Gastrocnemius medialis (tissue), 4 donors: ENCODE results near the gene APP. TPM values are rescaled to one million over a fixed set of nuclear protein-coding genes. Genes with fewer than 3 reads are reported as not detected.

ENCODE experiments used
- ATAC-seq, 2 donors: fragments of 150-250 bp; one replicate each; pipeline ENCODE4 v1.9.1; 2016
- DNase-seq, 2 donors: peaks; one replicate each; pipeline ENCODE4 v3.0.0-alpha.2; 2019
- H3K27ac ChIP-seq, 4 donors: fragments of 200-600 bp; sonication (generic); 1 replicate in 1 of 4; 2 replicates in 3 of 4; pipeline ENCODE4 v1.5.1; 2016 to 2018; ENCODE audit warnings: mild to moderate bottlenecking in 2 of 4, moderate library complexity in 1 of 4
- H3K27me3 ChIP-seq, 3 donors: fragments of 200-600 bp; sonication (generic) in 2 of 3; 1 replicate in 1 of 3; 2 replicates in 2 of 3; pipeline versions ENCODE4 v1.5.1 to v1.6.0; 2016 to 2019; ENCODE audit warnings: mild to moderate bottlenecking in 1 of 3, moderate library complexity in 1 of 3
- H3K36me3 ChIP-seq, 2 donors: fragments of 200-600 bp; sonication (generic) in 1 of 2; one replicate each; pipeline ENCODE4 v1.5.1; 2017 to 2018
- H3K4me1 ChIP-seq, 2 donors: fragments of 200-600 bp; sonication (generic) in 1 of 2; one replicate each; pipeline ENCODE4 v1.5.1; 2016 to 2017; ENCODE audit warnings: mild to moderate bottlenecking in 2 of 2
- H3K4me3 ChIP-seq, 4 donors: fragments of 200-600 bp; sonication (generic) in 3 of 4; 1 replicate in 1 of 4; 2 replicates in 3 of 4; pipeline ENCODE4 v1.5.1; 2016 to 2019; ENCODE audit warnings: mild to moderate bottlenecking in 2 of 4
- H3K9me3 ChIP-seq, 3 donors: fragments of 200-600 bp; sonication (generic) in 2 of 3; 1 replicate in 1 of 3; 2 replicates in 2 of 3; pipeline ENCODE4 v1.5.1; 2016 to 2019
- CTCF ChIP-seq, 5 experiments: fragments of 450-650 bp in 3 of 5; fragments of 200-600 bp in 2 of 5; sonication (generic) in 2 of 5; IDR thresholded peaks in 4 of 5; conservative IDR thresholded peaks in 1 of 5; 1 replicate in 4 of 5; 2 replicates in 1 of 5; pipeline ENCODE4 v1.5.1; 2016 to 2019; ENCODE audit warnings: antibody characterized with exemption in 5 of 5, mild to moderate bottlenecking in 3 of 5, moderate library complexity in 3 of 5
- POLR2A ChIP-seq, 2 donors: fragments of 450-650 bp; IDR thresholded peaks; one replicate each; pipeline ENCODE4 v1.6.1; 2017; ENCODE audit warnings: antibody characterized with exemption in 2 of 2, mild to moderate bottlenecking in 2 of 2, moderate library complexity in 2 of 2
- in situ Hi-C, 4 donors: fragments of 200-750 bp; cut with MboI; loops; one replicate each; pipeline versions ENCODE4 v1.15.0 to v1.8.0; 2017; ENCODE audit warnings: low sequenced_read_pairs in 4 of 4
- intact Hi-C: fragments of 100-400 bp; cut with DNase I; formaldehyde crosslinking; loops from one replicate; pipeline ENCODE4 v1.15.1; 2023; ENCODE audit warnings: low total_unique reads
- total RNA-seq, 4 donors: library from RNA; depleted of rRNA; stranded (reverse); fragments of >200 nt; gene quantifications; one replicate each; pipeline versions ENCODE4 v1.1.0 to v1.2.3, GENCODE V29; 2016

APP gene
- total RNA-seq, 4 donors from 2014 or later, result 45.8 to 73.2 (median 70.1) TPM

DNA sequence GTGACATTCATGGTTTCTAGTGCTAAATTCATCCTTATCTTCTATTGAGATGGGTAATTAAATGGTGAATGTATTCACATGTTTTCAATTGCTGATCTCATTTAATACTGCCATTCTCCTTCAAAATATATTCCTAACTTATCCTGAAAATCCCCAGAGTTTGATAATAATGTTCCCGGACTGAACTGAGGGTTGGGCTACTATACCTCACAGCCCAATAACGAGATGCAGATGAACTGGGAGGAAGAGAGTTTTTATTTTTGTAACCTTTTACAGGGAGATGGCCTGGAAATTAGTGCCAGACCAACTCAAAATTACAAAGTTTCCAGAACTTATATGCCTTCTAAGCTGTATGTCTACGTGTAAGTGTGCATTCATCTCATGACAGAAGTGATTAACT, 210.8 kb downstream of the APP start:
- H3K9me3 ChIP-seq, result no peaks in the 10 kb centered on the region
- no peak overlapping the region for H3K4me3 ChIP-seq
- TF ChIP-seq CTCF (IDR thresholded peaks at IDR 0.05 in 4 of 5, conservative IDR thresholded peaks at IDR 0.05 in 1 of 5), result no peak
- TF ChIP-seq POLR2A (IDR thresholded peaks at IDR 0.05), result no peak
- H3K27ac ChIP-seq, result no peak overlapping the region
- H3K36me3 ChIP-seq, result no peaks in the 10 kb centered on the region
- ATAC-seq (no peak), DNase-seq (no peak)
- no peaks in the 10 kb centered on the region for H3K27me3 ChIP-seq
- intact Hi-C loops (no loop called here), in situ Hi-C loops (no loop called here)
- H3K4me1 ChIP-seq, result peaks cover 0 to 3% of the 10 kb centered on the region in 2 donors

DNA sequence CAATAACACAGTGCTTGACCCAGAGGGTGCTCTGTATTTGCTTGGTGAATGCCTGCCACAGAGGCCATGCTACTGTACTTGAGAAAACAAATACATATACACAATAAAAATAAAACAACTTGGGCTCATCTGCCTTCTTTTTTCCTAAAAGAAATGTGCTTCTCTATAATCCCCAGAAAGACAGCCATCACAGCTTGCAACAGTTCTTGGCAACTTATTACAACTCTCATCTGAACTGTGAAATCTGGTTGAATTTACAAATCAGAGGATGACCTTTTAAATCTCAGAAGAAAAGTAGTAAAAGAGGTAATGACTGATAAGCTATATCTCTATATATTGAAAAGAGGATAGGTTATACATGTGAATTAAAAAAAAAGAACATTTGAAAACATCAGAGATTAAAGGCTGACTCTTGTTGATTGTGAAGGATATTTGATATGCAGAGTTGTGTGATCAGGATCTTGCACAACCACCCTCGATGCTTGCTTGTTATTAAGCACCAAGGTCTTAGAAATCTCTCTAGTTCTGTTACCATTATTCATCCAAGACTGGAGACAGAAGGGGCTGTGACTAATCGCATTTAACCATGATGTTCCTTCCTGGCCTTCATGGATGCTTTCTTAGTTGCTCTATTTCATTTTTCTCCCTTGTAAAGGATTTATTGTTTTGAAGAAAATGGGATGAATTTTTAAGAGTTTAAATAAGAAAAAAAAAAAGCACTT, 213.4 kb downstream of the APP start:
- intact Hi-C loops, result no loop called here
- H3K9me3 ChIP-seq, result no peaks in the 10 kb centered on the region
- no peaks in the 10 kb centered on the region for H3K27me3 ChIP-seq
- peaks cover 0 to 5% of the 10 kb centered on the region in 2 donors for H3K4me1 ChIP-seq
- TF ChIP-seq POLR2A (IDR thresholded peaks at IDR 0.05), result no peak
- peak overlapping the region in 2 of 4 donors; percentile 19 to 37 for H3K27ac ChIP-seq
- DNase-seq (peak; percentile 22 to 46), ATAC-seq (peak; percentile 68 to 90)
- no peak overlapping the region for H3K4me3 ChIP-seq
- no peaks in the 10 kb centered on the region for H3K36me3 ChIP-seq
- in situ Hi-C loops, result no loop called here

GRCh38 chr21:25955646-25956045, 214.9 kb downstream of the APP start:
- Histone ChIP-seq H3K27me3 (no peaks in the 10 kb centered on the region), H3K4me1 (peaks cover 0 to 5% of the 10 kb centered on the region in 2 donors), H3K27ac (no peak overlapping the region), H3K4me3 (no peak overlapping the region), H3K36me3 (no peaks in the 10 kb centered on the region), H3K9me3 (no peaks in the 10 kb centered on the region)
- no peak for TF ChIP-seq CTCF (IDR thresholded peaks at IDR 0.05 in 4 of 5, conservative IDR thresholded peaks at IDR 0.05 in 1 of 5)
- no peak for TF ChIP-seq POLR2A (IDR thresholded peaks at IDR 0.05)
- in situ Hi-C loops (no loop called here), intact Hi-C loops (no loop called here)
- ATAC-seq, result no peak
- no peak for DNase-seq

- Histone ChIP-seq H3K27me3 (no peaks in the 10 kb centered on the region), H3K36me3 (no peaks in the 10 kb centered on the region), H3K27ac (peak overlapping the region in 3 of 4 donors; percentile 26 to 59 (median 27)), H3K4me3 (no peak overlapping the region), H3K9me3 (no peaks in the 10 kb centered on the region), H3K4me1 (peaks cover 0 to 5% of the 10 kb centered on the region in 2 donors)
- intact Hi-C loops (no loop called here), in situ Hi-C loops (no loop called here)
- no peak for ATAC-seq
- no peak for DNase-seq
- TF ChIP-seq CTCF (IDR thresholded peaks at IDR 0.05 in 4 of 5, conservative IDR thresholded peaks at IDR 0.05 in 1 of 5) (no peak), POLR2A (IDR thresholded peaks at IDR 0.05) (no peak)
Observed at GRCh38 chr21:25953659-25954058, 216.9 kb downstream of the APP start.

DNA sequence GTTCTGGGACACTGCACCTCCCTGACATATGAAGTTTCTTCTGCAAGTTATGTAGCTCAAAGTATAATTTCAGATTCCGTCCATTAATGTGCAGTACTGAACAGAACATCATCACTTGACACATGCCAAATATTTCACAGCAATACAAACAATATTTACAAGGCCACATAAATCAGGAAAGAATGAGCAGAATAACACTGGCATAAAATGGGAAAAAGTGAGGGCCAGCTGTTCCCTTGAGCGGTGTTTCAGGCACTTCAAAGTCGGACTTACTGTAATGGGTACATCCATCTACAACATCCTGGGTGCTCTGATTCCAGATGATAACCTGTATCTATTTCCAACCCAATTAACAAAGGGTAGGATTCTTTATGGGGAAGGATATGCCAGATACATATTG, 217.4 kb downstream of the APP start:
- ATAC-seq, result no peak
- peak overlapping the region; percentile 22 to 59 (median 26) for H3K27ac ChIP-seq
- no peaks in the 10 kb centered on the region for H3K27me3 ChIP-seq
- no peak for DNase-seq
- H3K9me3 ChIP-seq, result no peaks in the 10 kb centered on the region
- in situ Hi-C loops, result no loop called here
- H3K4me3 ChIP-seq, result no peak overlapping the region
- intact Hi-C loops, result no loop called here
- no peaks in the 10 kb centered on the region for H3K36me3 ChIP-seq
- peaks cover 0 to 5% of the 10 kb centered on the region in 2 donors for H3K4me1 ChIP-seq
- TF ChIP-seq CTCF (IDR thresholded peaks at IDR 0.05 in 4 of 5, conservative IDR thresholded peaks at IDR 0.05 in 1 of 5) (no peak), POLR2A (IDR thresholded peaks at IDR 0.05) (no peak)
